Measurements from ENCODE around the gene OR5C1. TPM values are rescaled to one million over a fixed set of nuclear protein-coding genes. Genes with fewer than 3 reads are reported as not detected.

The OR5C1 gene
- total RNA-seq, 1 experiment from 2014 or later = not detected

- Histone ChIP-seq H3K18ac (ENCODE audit: insufficient read length, low read depth, low read length) (no peak overlapping the region), H3K27ac (ENCODE audit: insufficient read length, low read depth, low read length) (no peak overlapping the region), H3K14ac (ENCODE audit: insufficient read depth, low read length) (no peak overlapping the region), H2AK5ac (ENCODE audit: insufficient read length, low read length) (no peak overlapping the region), H3K9ac (ENCODE audit: extremely low read depth, insufficient read length, low read length) (no peak overlapping the region), H2BK120ac (ENCODE audit: low read depth, low read length, poor library complexity, severe bottlenecking) (no peak overlapping the region), H3K27me3 (ENCODE audit: insufficient read depth, low read length) (no peaks in the 10 kb centered on the region), H2AFZ (ENCODE audit: low read length) (no peak overlapping the region), H3K4me2 (ENCODE audit: insufficient read depth, insufficient read length, low read length) (no peak overlapping the region), H3K56ac (ENCODE audit: insufficient read length, low read depth, low read length) (no peak overlapping the region), H2BK5ac (ENCODE audit: insufficient read length, low read length) (no peak overlapping the region), H3K23ac (ENCODE audit: insufficient read length, low read depth, low read length) (no peak overlapping the region), H3K79me1 (ENCODE audit: insufficient read depth, low read depth, low read length, poor library complexity, severe bottlenecking) (no peaks in the 10 kb centered on the region), H3K23me2 (ENCODE audit: insufficient read length, low read depth, low read length, poor library complexity, severe bottlenecking) (no peaks in the 10 kb centered on the region), H3K4me1 (ENCODE audit: insufficient read depth, low read length) (no peaks in the 10 kb centered on the region), H3K79me2 (ENCODE audit: insufficient read depth, low read length) (no peaks in the 10 kb centered on the region), H4K8ac (replicated peaks; ENCODE audit: insufficient read length, low read depth, low read length) (no peak overlapping the region), H4K91ac (ENCODE audit: insufficient read length, low read depth, low read length) (no peak overlapping the region), H3K9me3 (ENCODE audit: control insufficient read depth, low read depth, low read length) (no peaks in the 10 kb centered on the region), H4K5ac (ENCODE audit: insufficient read length, low read depth, low read length) (no peak overlapping the region), H2BK15ac (ENCODE audit: low read depth, low read length) (no peak overlapping the region), H4K20me1 (ENCODE audit: control insufficient read depth, insufficient read depth, insufficient read length) (no peaks in the 10 kb centered on the region), H2BK20ac (ENCODE audit: low read depth, low read length, poor library complexity, severe bottlenecking) (no peak overlapping the region), H3K4ac (ENCODE audit: low read depth, low read length) (no peak overlapping the region), H2BK12ac (ENCODE audit: insufficient read length, low read depth, low read length) (no peak overlapping the region), H3T11ph (ENCODE audit: low read length) (no peak overlapping the region)
- DNase-seq = no peak
- WGBS (ENCODE audit: extremely low coverage, insufficient read length, low lambda C conversion rate) = no CpG with 5 or more reads among the region's 14 CpGs
- no peaks in the 10 kb centered on the region; a peak in 1 of 7 replicates for H3K36me3 Mint-ChIP-seq (ENCODE audit: insufficient read depth in 1 of 3, low read depth in 3 of 3)
- H3K4me3 Mint-ChIP-seq = no peak overlapping the region
- peaks cover 0 to 3% of the 10 kb centered on the region in 2 experiments; a peak in 2 of 5 replicates for H3K9me3 Mint-ChIP-seq
- peaks cover 5% of the 10 kb centered on the region; the same call in 1 of the 2 replicates for H3K27me3 Mint-ChIP-seq (ENCODE audit: low read depth)
- TF ChIP-seq CTCF (conservative IDR thresholded peaks at IDR 0.05) = no peak
- H3K4me1 Mint-ChIP-seq = peaks cover 8 to 11% of the 10 kb centered on the region in 2 experiments
- no peak overlapping the region for H3K27ac Mint-ChIP-seq
These were observed 48.6 kb downstream of the OR5C1 start for GRCh38 chr9:122837266-122837850.

Measured in H9 (cell line).